Mesenteric fat pad (tissue), 1 donor: ENCODE measurements around the gene LURAP1L. TPM values are rescaled to one million over a fixed set of nuclear protein-coding genes. Genes with fewer than 3 reads are reported as not detected.

Experiments used
- DNase-seq: peaks from one replicate; pipeline ENCODE4 v3.0.0-alpha.2; 2020; ENCODE audit warnings: low spot score
- long read RNA-seq: library from polyadenylated mRNA; unstranded; transcript quantifications from one replicate; pipeline ENCODE4 v2.0.0, GENCODE V29; 2020
- total RNA-seq: library from RNA; stranded (reverse); fragmentation: NEBNext Ultra II Directional; extraction: Animal tissue kit (Norgen Biotek cat#: 25700); gene quantifications from one replicate; pipeline ENCODE4 v1.2.1, GENCODE V29; 2021
- donor health status: DM: yes; HTN: yes; CAD: no.

LURAP1L gene
- 21.7 TPM for total RNA-seq
- long read RNA-seq, transcript LURAP1L-201 (2 exons, 1,753 nt), result major isoform, 71 of 94 reads
- long read RNA-seq, partial matches to known transcripts, result 0 of 94 reads
- long read RNA-seq, other reads (novel, unspliced or antisense), result 20 of 94 reads

- no peak for DNase-seq
Observed at GRCh38 chr9:12774861-12775678, at the start of gene LURAP1L. LURAP1L (plus strand) TSS chr9:12775020; CDS start chr9:12775716, 696 bp downstream.

- DNase-seq, result no peak
Observed at GRCh38 chr9:12726795-12727194, 48.0 kb upstream of the LURAP1L start.

DNA sequence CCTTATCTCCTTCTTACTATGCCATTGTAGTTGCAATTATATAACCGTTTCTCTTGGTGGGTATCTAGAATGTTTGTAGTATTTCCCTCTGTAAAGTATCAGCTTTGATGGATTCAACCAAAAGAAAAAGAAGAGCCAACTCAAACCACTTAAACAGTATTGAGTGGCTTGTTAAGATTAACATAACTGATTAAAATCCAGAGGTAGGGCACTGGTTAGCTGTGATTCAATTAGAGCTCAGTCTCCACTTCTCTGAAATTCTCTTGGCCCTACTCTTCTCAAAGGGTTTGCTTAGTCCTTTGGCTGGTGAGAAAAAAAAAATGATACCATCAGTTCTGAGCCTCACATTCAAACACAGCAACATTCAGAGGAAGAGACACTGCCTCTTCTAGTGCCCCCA lies 44.6 kb upstream of the LURAP1L start:
- DNase-seq, result no peak

DNA sequence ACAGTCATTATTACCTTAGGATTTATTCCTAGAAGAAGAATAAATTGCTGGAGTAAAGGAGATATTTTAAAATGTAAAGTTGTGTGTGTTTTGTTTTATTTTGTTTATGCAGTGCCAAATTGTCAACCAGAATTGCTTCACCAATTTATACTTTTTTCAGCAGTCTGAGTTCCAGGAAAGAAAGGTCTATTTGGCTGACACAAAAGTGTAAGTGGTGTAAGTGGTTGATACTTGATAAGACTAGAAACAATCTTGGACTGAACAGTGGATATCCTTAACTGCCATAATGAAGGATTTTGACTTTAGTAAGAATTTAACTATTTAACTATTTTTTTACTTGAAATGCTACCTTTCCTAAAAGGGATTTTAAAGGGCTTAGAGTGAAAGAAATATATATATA lies 43.9 kb upstream of the LURAP1L start:
- no peak for DNase-seq

DNA sequence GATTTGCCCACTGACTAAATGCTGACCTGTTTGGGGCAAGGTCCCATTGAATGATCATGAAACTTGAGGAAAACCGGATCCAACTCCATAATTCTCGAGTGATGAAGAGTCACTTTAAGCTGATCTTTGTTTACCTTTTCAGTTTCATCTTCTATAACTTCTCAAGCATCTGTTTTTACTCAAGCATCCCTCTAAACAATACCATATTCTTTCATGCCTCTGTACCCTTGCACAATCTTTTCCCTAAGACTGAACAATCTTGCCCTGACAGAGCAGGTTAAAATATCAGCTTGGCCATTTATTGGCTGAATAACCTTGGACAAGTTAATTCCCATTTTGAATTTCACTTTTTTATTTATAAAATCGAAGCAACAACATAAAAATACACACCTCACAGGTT lies 41.8 kb upstream of the LURAP1L start:
- no peak for DNase-seq

DNA sequence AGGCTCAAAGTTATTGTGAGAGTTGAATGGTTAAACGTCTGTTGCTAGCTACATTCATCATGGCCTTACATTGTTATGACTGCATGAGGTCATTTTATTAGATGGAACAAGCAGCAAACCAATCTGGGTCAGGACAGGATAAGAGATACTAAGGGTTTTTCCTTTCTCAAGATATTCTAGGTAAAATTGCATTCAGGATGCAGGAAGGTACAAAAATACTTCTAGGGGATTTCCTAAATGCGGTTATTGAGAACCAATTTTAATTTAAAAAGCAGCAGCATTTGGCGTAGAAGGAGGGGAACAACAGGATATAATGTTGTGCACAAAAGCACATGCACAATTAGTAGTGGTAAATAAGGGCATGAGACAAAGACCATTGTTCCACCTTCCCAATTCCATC lies 39.2 kb upstream of the LURAP1L start:
- DNase-seq, result no peak

GRCh38 chr9:12737871-12738270 lies 36.9 kb upstream of the LURAP1L start:
- DNase-seq, result no peak

GRCh38 chr9:12739014-12739652 lies 35.7 kb upstream of the LURAP1L start:
- DNase-seq, result no peak

GRCh38 chr9:12740845-12741244 lies 34.0 kb upstream of the LURAP1L start:
- no peak for DNase-seq

DNA sequence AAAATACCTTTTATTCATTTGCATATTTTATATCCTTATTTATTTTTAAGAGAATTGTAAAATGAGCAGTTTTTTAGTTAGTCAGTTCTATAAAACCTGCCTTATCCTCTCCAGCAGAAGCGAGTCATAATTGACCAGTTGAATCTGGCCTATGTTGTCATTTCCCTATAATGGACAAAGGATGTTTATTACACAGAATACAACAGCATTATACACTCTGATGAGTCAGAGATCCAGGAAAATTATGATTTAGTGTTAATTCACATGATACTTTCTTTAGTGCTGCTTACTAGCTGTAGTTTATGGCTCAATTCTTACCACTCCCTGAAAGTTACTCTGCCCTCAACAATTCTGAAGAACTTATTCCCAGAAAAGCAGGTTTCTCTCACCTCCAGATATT lies 26.8 kb upstream of the LURAP1L start:
- DNase-seq, result no peak

DNA sequence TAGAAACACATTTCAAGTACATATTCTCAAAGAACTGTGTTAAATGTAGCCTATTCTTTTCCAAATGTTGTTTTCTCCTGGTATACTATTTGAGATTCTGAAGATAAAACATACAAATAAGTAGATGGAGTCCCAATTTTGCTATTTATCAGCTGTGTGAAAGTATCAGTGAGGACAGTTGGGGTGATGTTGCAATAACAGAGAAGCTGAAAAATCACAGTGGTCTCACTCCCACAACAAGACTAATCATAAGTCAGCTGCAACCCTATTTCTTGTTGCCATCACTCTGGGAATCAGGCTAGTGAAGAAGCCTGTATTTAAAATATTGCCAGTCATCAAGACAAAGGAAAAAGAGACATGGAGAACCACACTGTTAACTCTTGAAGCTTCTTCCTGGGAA lies 25.9 kb upstream of the LURAP1L start:
- DNase-seq, result no peak

GRCh38 chr9:12753931-12754330 lies 20.9 kb upstream of the LURAP1L start:
- no peak for DNase-seq

GRCh38 chr9:12759761-12760160 lies 15.1 kb upstream of the LURAP1L start:
- no peak for DNase-seq

DNA sequence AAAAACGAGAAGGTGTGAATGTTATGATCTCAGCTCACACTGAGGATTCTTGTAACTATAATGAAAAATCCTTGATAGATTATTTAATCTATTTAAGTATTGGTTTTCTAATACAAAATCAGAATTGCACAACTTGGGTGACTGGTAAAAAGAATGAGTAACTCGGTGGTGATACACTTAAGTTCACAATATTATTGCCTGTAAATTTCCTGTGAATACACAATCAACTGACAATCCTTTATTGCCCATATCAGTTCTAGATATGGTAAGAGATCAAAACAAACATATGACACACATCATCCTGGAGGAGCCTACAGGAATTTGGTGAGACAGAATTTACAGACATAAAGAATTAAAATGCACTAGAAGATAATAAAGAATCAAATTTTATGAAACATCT lies 14.1 kb upstream of the LURAP1L start:
- no peak for DNase-seq

GRCh38 chr9:12764150-12764549 lies 10.7 kb upstream of the LURAP1L start:
- no peak for DNase-seq

DNA sequence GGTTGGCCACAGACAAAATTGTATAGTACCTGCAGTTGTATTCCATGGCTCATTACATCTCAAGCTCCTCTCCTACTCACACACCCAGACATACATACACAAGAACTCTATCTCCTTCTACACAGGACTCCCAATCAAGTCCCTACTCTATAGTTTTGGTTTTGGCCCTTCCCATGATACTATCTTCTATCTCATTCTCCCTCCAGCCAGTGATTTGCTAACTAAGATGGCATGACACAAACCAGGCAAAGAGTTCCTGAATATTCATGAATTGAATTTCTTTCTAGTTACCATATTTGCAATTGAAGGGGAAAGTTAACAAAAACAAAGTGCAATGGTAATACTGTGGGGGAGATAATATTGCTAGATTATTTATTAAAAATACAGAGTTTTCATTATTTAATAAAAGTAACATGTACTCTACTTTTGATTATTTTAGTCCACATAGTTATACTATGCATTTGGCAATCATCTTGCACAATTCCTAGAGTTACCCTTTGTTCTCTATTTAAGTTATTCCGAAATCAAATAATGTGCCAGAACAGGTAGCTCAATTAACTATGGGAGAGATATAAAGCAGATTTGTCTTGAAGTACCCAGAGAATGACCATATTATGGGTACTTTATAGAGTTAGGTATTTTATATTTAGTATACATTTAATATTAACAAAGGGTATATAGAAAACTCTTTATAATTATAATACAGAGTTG lies 9.6 kb upstream of the LURAP1L start:
- DNase-seq, result no peak

DNA sequence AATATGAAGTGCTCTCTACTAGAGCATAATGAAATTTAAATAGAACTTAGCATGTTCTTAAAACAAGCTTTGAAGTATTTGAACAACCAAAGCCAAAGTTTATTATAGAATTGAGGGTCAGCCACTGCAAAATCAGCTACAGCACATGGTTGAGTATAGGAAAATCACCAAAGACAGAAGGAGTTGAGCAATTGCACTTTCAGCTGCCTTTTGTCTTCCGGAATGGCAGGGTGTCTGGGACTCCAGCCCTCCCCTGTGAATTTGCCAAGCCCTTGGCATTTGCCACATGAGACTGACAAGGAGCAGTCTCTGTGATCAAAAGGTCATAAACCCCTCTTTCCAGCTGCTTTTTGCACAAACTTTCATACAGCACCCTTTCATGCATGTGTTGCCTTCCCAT lies 8.5 kb upstream of the LURAP1L start:
- no peak for DNase-seq

GRCh38 chr9:12770261-12770660 lies 4.6 kb upstream of the LURAP1L start:
- no peak for DNase-seq

DNA sequence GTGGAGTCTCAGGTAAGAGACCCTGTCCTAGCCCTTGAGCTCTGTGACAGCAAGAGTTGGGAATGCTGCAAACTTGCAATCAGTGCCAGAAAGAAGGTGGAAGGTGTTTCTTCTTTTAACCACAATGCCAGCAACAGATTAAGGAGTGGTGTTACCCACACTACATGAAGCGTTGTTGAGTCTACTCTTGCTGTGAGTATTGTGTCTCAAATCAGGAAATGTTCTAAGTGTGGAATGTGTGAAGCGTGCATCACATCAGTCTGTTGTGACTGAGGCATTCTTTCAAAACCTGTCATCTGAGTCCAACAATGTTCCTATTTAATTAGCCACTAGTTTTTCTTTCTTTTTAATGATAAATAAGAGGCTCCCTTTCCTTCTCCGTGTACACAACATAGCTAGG lies 2.9 kb upstream of the LURAP1L start:
- no peak for DNase-seq

- no peak for DNase-seq
Observed at GRCh38 chr9:12773562-12773961, 1.3 kb upstream of the LURAP1L start.

GRCh38 chr9:12775679-12776512 lies 1.1 kb downstream of the LURAP1L start:
- no peak for DNase-seq
